Glutamatergic neuron (in vitro differentiated cells): ENCODE results near the gene IRS1. TPM values are rescaled to one million over a fixed set of nuclear protein-coding genes. Genes with fewer than 3 reads are reported as not detected.

Experiments used
- DNase-seq: peaks from one replicate; pipeline ENCODE4 v3.0.0; 2022
- H3K27ac Mint-ChIP-seq: one replicate; pipeline ENCODE4 v1.8.0; 2020; ENCODE audit warnings: mild to moderate bottlenecking, mixed read lengths, inconsistent platforms; ENCODE audit not compliant: unreplicated experiment
- H3K27me3 Mint-ChIP-seq: one replicate; pipeline ENCODE4 v1.8.0; 2020; ENCODE audit warnings: mild to moderate bottlenecking, moderate library complexity, mixed read lengths, inconsistent platforms; ENCODE audit not compliant: unreplicated experiment
- H3K36me3 Mint-ChIP-seq: one replicate; pipeline ENCODE4 v1.8.0; 2020; ENCODE audit warnings: mild to moderate bottlenecking, mixed read lengths, inconsistent platforms; ENCODE audit not compliant: unreplicated experiment
- H3K4me1 Mint-ChIP-seq: one replicate; pipeline ENCODE4 v1.8.0; 2020; ENCODE audit warnings: mild to moderate bottlenecking, low read depth, mixed read lengths, inconsistent platforms; ENCODE audit not compliant: unreplicated experiment
- H3K4me3 Mint-ChIP-seq: one replicate; pipeline ENCODE4 v1.8.0; 2020; ENCODE audit warnings: mild to moderate bottlenecking, mixed read lengths, inconsistent platforms; ENCODE audit not compliant: unreplicated experiment
- H3K9me3 Mint-ChIP-seq: one replicate; pipeline ENCODE4 v1.8.0; 2020; ENCODE audit warnings: mild to moderate bottlenecking, moderate library complexity, mixed read lengths, inconsistent platforms; ENCODE audit not compliant: unreplicated experiment
- CTCF ChIP-seq: fragments of 200-600 bp; sonication (generic); IDR thresholded peaks from one replicate; pipeline ENCODE4 v1.5.0; 2021; ENCODE audit not compliant: partially characterized antibody, unreplicated experiment
- total RNA-seq: library from RNA; stranded (reverse); fragmentation: NEBNext Ultra II Directional; extraction: Animal tissue kit (Norgen Biotek cat#: 25700); gene quantifications from one replicate; pipeline ENCODE4 v1.2.1, GENCODE V29; 2021; ENCODE audit not compliant: unreplicated experiment

Gene IRS1
- total RNA-seq, 1 donor from 2014 or later: 8.1 TPM

GRCh38 chr2:226782092-226782713 is 17.4 kb downstream of the IRS1 start:
- Mint-ChIP-seq H3K36me3 (peaks cover 3% of the 10 kb centered on the region), H3K4me1 (peaks cover 4% of the 10 kb centered on the region), H3K27ac (no peak overlapping the region), H3K9me3 (no peaks in the 10 kb centered on the region), H3K27me3 (no peaks in the 10 kb centered on the region), H3K4me3 (no peak overlapping the region)
- DNase-seq: no peak
- TF ChIP-seq CTCF: no peak

GRCh38 chr2:226780431-226780830 is 19.2 kb downstream of the IRS1 start:
- Mint-ChIP-seq H3K36me3 (peaks cover 3% of the 10 kb centered on the region), H3K9me3 (no peaks in the 10 kb centered on the region), H3K4me1 (peaks cover 4% of the 10 kb centered on the region), H3K4me3 (no peak overlapping the region), H3K27ac (no peak overlapping the region), H3K27me3 (no peaks in the 10 kb centered on the region)
- DNase-seq: no peak
- no peak for TF ChIP-seq CTCF

GRCh38 chr2:226777611-226778010 is 22.0 kb downstream of the IRS1 start:
- no peak overlapping the region for H3K27ac Mint-ChIP-seq
- no peaks in the 10 kb centered on the region for H3K27me3 Mint-ChIP-seq
- DNase-seq: no peak
- no peaks in the 10 kb centered on the region for H3K9me3 Mint-ChIP-seq
- H3K4me1 Mint-ChIP-seq: peaks cover 19% of the 10 kb centered on the region
- TF ChIP-seq CTCF: no peak
- H3K4me3 Mint-ChIP-seq: no peak overlapping the region
- H3K36me3 Mint-ChIP-seq: peaks cover 3% of the 10 kb centered on the region

DNA sequence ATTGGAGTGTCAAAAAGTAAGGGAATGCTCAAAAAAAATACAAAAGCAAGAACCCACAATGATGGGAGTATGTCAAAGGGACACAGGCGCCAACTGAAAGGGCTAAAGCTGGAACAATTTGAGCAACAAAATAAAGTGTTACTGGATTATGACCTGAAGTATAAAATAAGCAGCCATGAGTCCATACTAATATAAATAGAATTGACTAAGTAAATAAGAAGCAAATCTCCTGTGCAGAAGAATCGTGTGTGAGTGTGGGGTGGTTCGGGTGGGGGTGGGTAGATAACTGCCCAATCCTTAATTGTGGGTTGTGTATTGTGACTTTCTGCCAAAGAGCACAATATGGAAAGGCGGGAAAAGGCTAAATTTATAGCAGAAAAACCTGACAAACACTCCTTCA is 23.5 kb downstream of the IRS1 start:
- Mint-ChIP-seq H3K36me3 (peaks cover 3% of the 10 kb centered on the region), H3K4me1 (peaks cover 27% of the 10 kb centered on the region), H3K27ac (no peak overlapping the region), H3K9me3 (no peaks in the 10 kb centered on the region), H3K27me3 (no peaks in the 10 kb centered on the region), H3K4me3 (no peak overlapping the region)
- no peak for TF ChIP-seq CTCF
- DNase-seq: no peak

DNA sequence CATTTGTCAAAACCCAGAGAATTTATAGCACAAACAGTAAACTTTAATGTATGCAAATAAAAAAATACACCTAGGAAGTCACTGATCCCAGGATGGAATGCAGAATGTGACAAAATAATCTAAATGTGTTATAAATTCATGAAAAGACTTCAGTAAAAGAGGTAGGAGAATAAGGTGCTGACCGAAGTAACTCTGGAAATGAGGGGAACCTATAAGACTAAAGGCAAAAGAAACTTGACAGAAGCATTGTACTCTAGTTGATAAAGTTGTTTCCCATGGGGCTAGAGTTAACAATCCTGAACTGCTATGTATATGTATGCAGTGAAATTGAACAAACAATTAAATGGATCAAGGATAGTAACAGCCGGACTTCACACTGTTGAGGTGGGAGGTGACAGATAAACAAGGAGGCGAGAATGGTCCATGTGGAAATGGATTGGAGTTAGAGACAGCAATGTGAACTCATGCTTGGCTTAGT is 24.5 kb downstream of the IRS1 start:
- H3K9me3 Mint-ChIP-seq: no peaks in the 10 kb centered on the region
- no peak overlapping the region for H3K4me3 Mint-ChIP-seq
- DNase-seq: no peak
- no peak for TF ChIP-seq CTCF
- H3K4me1 Mint-ChIP-seq: peaks cover 27% of the 10 kb centered on the region
- H3K27me3 Mint-ChIP-seq: no peaks in the 10 kb centered on the region
- no peak overlapping the region for H3K27ac Mint-ChIP-seq
- peaks cover 3% of the 10 kb centered on the region for H3K36me3 Mint-ChIP-seq
